PC-3 (cell line): ENCODE results near the gene GAS2.

Source experiments
- EZH2phosphoT487 ChIP-seq: fragments of 300-600 bp; sonication (generic); IDR thresholded peaks from 2 replicates; pipeline ENCODE4 v1.6.1; 2018; ENCODE audit warnings: mild to moderate bottlenecking, antibody characterized with exemption, low read length, borderline replicate concordance
- TF ChIP-seq, protein P1 (sequence below): fragments of 300-600 bp; sonication (generic); conservative IDR thresholded peaks from 2 replicates; pipeline ENCODE4 v1.5.1; 2017; ENCODE audit warnings: antibody characterized with exemption, low read depth, mild to moderate bottlenecking, low read length

DNA sequence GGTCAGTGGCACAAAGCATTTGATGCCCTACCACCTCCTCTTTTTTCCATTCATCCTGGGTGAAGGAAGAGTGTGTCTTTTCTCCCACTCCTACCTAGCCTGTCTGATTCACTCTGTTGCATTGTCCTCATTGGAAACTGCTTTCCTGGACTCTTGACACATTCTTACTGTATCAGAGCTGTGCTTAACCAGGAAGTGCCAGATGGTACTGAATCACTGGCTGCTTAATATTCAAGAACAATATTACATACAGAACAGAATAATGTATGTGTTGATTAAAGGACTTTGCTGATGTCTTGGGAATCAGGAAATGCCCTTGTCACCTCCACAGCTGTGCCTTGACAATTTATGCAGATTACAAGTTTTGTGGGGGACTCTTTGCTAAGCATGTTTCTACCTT lies 118.8 kb downstream of the GAS2 start:
- TF ChIP-seq, protein P1, sequence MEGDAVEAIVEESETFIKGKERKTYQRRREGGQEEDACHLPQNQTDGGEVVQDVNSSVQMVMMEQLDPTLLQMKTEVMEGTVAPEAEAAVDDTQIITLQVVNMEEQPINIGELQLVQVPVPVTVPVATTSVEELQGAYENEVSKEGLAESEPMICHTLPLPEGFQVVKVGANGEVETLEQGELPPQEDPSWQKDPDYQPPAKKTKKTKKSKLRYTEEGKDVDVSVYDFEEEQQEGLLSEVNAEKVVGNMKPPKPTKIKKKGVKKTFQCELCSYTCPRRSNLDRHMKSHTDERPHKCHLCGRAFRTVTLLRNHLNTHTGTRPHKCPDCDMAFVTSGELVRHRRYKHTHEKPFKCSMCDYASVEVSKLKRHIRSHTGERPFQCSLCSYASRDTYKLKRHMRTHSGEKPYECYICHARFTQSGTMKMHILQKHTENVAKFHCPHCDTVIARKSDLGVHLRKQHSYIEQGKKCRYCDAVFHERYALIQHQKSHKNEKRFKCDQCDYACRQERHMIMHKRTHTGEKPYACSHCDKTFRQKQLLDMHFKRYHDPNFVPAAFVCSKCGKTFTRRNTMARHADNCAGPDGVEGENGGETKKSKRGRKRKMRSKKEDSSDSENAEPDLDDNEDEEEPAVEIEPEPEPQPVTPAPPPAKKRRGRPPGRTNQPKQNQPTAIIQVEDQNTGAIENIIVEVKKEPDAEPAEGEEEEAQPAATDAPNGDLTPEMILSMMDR, result no peak
- TF ChIP-seq EZH2phosphoT487, result no peak
